ENCODE results near the gene NSD1.
"Not testable (repeated sequence)": the region's sequence is repeated elsewhere in the genome, so short reads cannot be mapped to it uniquely, and the experiment has no call there.

Gene NSD1

DNA sequence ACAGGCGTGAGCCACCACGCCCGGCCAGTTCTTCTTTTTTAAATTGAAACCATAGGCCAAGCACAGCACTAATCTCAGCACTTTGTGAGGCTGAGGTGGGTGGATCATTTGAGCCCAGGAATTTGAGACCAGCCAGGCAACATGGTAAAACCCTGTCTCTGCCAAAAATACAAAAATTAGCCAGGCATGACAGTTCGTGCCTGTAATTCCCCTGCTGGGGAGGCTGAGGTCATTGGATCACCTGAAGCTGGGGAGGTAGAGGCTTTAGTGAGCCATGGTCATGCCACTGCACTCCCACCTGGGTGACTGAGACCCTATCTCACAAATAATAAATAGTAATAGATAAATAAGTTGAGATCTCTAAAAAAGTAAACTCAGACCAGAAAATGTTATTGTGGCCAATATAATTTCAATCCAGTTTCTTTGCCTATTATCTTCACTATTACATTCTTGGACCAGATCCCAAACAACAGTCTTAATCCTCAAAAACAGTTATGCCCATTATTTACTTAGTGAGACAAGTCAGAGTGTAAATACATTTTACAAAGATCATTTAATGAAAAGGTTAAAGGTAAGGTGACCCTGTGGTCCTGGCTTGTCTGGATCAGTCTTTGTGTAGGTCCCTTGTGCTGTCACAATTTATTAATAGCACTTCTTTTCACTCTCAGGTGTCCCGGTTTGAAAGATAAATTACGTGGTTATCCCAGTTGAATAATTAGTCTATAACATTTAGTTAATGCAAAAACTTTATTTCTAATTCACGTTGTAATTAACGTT lies 116.4 kb downstream of the NSD1 start:
- H3K14ac ChIP-seq (ENCODE audit: low read length in 2 of 2): no peak overlapping the region
- no peaks in the 10 kb centered on the region for H3K9me3 ChIP-seq (ENCODE audit: control insufficient read depth, low read length)
- H3K79me1 ChIP-seq (replicated peaks; ENCODE audit: low read length, poor library complexity, severe bottlenecking): peaks cover 20% of the 10 kb centered on the region
- no peak overlapping the region for H2BK15ac ChIP-seq (ENCODE audit: low read depth, poor library complexity, severe bottlenecking)
- H2BK120ac ChIP-seq (ENCODE audit: low read depth, low read length): no peak overlapping the region
- H3K23ac ChIP-seq (ENCODE audit: low read length in 2 of 2): no peak overlapping the region
- peaks cover 26 to 84% of the 10 kb centered on the region in 2 experiments for H3K36me3 ChIP-seq (ENCODE audit: control insufficient read depth in 1 of 2, insufficient read depth in 2 of 2, low read depth in 1 of 2, low read length in 2 of 2)
- H3K27me3 ChIP-seq (ENCODE audit: control insufficient read depth in 1 of 2, insufficient read depth in 1 of 2, low read length in 2 of 2): no peaks in the 10 kb centered on the region
- H3K4me1 ChIP-seq (ENCODE audit: control insufficient read depth, insufficient read depth, low read depth, low read length): peaks cover 8% of the 10 kb centered on the region
- no peak overlapping the region for H3K18ac ChIP-seq (ENCODE audit: low read depth in 1 of 2, low read length in 2 of 2)
- DNase-seq: no peak
- H2AK5ac ChIP-seq (ENCODE audit: low read length, severe bottlenecking): no peak overlapping the region
- no peak overlapping the region for H2BK12ac ChIP-seq (ENCODE audit: low read length in 2 of 2)
- no peak overlapping the region for H3K4ac ChIP-seq (ENCODE audit: low read depth in 1 of 2, low read length in 2 of 2)
- H2BK5ac ChIP-seq (ENCODE audit: low read depth, low read length, poor library complexity, severe bottlenecking): no peak overlapping the region
- no peak overlapping the region for H2AFZ ChIP-seq (ENCODE audit: low read depth, low read length)
- no peak overlapping the region for H3K4me2 ChIP-seq (ENCODE audit: low read length, poor library complexity, severe bottlenecking)
- H3K27ac ChIP-seq (ENCODE audit: low read length, poor library complexity, severe bottlenecking): peak overlapping the region; percentile 48
- WGBS: 60% methylated on average over 1 of the region's 8 CpGs
- no peak overlapping the region for H4K8ac ChIP-seq (ENCODE audit: low read length)
- no peak overlapping the region for H4K91ac ChIP-seq (ENCODE audit: low read length)
- H3K9ac ChIP-seq (ENCODE audit: low read length): no peak overlapping the region
- no peak overlapping the region for H3K4me3 ChIP-seq (ENCODE audit: insufficient read depth in 1 of 2, low read depth in 1 of 2, low read length in 2 of 2)

DNA sequence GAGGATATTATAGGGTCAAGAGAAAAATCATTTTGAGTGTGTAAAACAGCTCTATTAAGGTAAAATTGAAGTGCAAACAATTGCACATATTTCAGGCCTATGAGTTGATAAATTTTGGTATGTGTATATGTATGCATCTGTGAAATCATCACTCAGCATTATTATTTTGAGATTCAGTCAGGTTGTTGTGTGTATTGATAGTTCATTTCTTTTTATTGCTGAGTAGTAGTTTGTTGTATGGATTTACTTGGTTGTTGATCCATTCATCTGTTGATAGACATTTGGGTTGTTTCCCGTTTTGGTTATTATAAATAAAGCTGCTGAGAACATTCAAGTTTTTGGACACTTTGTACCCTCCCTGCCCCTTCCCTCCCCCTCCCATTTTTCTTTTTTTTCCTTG lies 119.7 kb downstream of the NSD1 start:
- no peak overlapping the region for H3K4me2 ChIP-seq (ENCODE audit: low read length, poor library complexity, severe bottlenecking)
- H3K27me3 ChIP-seq (ENCODE audit: control insufficient read depth in 1 of 2, insufficient read depth in 1 of 2, low read length in 2 of 2): no peaks in the 10 kb centered on the region
- H2BK12ac ChIP-seq (ENCODE audit: low read length in 2 of 2): no peak overlapping the region
- no peak overlapping the region for H3K14ac ChIP-seq (ENCODE audit: low read length in 2 of 2)
- H3K4me1 ChIP-seq (ENCODE audit: control insufficient read depth, insufficient read depth, low read depth, low read length): peaks cover 8% of the 10 kb centered on the region
- H3K9me3 ChIP-seq (ENCODE audit: control insufficient read depth, low read length): no peaks in the 10 kb centered on the region
- no peak overlapping the region for H2BK5ac ChIP-seq (ENCODE audit: low read depth, low read length, poor library complexity, severe bottlenecking)
- H3K23ac ChIP-seq (ENCODE audit: low read length in 2 of 2): no peak overlapping the region
- no peak overlapping the region for H4K8ac ChIP-seq (ENCODE audit: low read length)
- no peak overlapping the region for H3K18ac ChIP-seq (ENCODE audit: low read depth in 1 of 2, low read length in 2 of 2)
- no peak overlapping the region for H2BK120ac ChIP-seq (ENCODE audit: low read depth, low read length)
- DNase-seq: no peak
- H3K9ac ChIP-seq (ENCODE audit: low read length): no peak overlapping the region
- 100% methylated on average over 1 of the region's 1 CpG for WGBS
- H4K91ac ChIP-seq (ENCODE audit: low read length): no peak overlapping the region
- no peak overlapping the region for H2BK15ac ChIP-seq (ENCODE audit: low read depth, poor library complexity, severe bottlenecking)
- H2AFZ ChIP-seq (ENCODE audit: low read depth, low read length): no peak overlapping the region
- peaks cover 29 to 86% of the 10 kb centered on the region in 2 experiments for H3K36me3 ChIP-seq (ENCODE audit: control insufficient read depth in 1 of 2, insufficient read depth in 2 of 2, low read depth in 1 of 2, low read length in 2 of 2)
- H3K27ac ChIP-seq (ENCODE audit: low read length, poor library complexity, severe bottlenecking): no peak overlapping the region
- no peak overlapping the region for H3K4ac ChIP-seq (ENCODE audit: low read depth in 1 of 2, low read length in 2 of 2)
- no peak overlapping the region for H3K4me3 ChIP-seq (ENCODE audit: insufficient read depth in 1 of 2, low read depth in 1 of 2, low read length in 2 of 2)
- H3K79me1 ChIP-seq (replicated peaks; ENCODE audit: low read length, poor library complexity, severe bottlenecking): peaks cover 23% of the 10 kb centered on the region
- no peak overlapping the region for H2AK5ac ChIP-seq (ENCODE audit: low read length, severe bottlenecking)

DNA sequence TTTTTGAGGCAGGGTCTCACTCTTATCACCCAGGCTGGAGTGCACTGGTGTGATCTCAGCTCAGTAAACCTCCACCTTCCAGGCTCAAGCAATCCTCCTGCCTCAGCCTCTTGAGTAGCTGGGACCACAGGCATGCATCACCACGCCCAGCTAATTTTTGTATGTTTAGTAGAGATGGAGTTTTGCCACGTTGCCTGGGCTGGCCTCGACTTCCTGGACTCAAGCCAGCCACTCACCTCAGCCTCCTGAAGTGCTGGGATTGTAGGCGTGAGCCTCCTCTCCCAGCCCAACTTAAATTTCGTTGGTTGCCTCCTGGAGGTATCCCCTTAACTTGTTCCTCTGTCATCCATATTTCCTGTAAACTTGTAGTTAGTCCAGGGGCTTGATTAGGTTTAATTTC lies 122.7 kb downstream of the NSD1 start:
- H3K9me3 ChIP-seq (ENCODE audit: control insufficient read depth, low read length): no peaks in the 10 kb centered on the region
- H3K27me3 ChIP-seq (ENCODE audit: control insufficient read depth in 1 of 2, insufficient read depth in 1 of 2, low read length in 2 of 2): no peaks in the 10 kb centered on the region
- no peak overlapping the region for H3K9ac ChIP-seq (ENCODE audit: low read length)
- no peak overlapping the region for H2BK120ac ChIP-seq (ENCODE audit: low read depth, low read length)
- H2BK5ac ChIP-seq (ENCODE audit: low read depth, low read length, poor library complexity, severe bottlenecking): no peak overlapping the region
- H3K4me1 ChIP-seq (ENCODE audit: control insufficient read depth, insufficient read depth, low read depth, low read length): peaks cover 4% of the 10 kb centered on the region
- no peak overlapping the region for H2BK15ac ChIP-seq (ENCODE audit: low read depth, poor library complexity, severe bottlenecking)
- H3K4me2 ChIP-seq (ENCODE audit: low read length, poor library complexity, severe bottlenecking): no peak overlapping the region
- no peak overlapping the region for H3K18ac ChIP-seq (ENCODE audit: low read depth in 1 of 2, low read length in 2 of 2)
- H3K4me3 ChIP-seq (ENCODE audit: insufficient read depth in 1 of 2, low read depth in 1 of 2, low read length in 2 of 2): no peak overlapping the region
- H3K14ac ChIP-seq (ENCODE audit: low read length in 2 of 2): no peak overlapping the region
- H4K91ac ChIP-seq (ENCODE audit: low read length): no peak overlapping the region
- peaks cover 35 to 91% of the 10 kb centered on the region in 2 experiments for H3K36me3 ChIP-seq (ENCODE audit: control insufficient read depth in 1 of 2, insufficient read depth in 2 of 2, low read depth in 1 of 2, low read length in 2 of 2)
- no peak overlapping the region for H4K8ac ChIP-seq (ENCODE audit: low read length)
- no peak overlapping the region for H3K4ac ChIP-seq (ENCODE audit: low read depth in 1 of 2, low read length in 2 of 2)
- no peak overlapping the region for H2BK12ac ChIP-seq (ENCODE audit: low read length in 2 of 2)
- H2AFZ ChIP-seq (ENCODE audit: low read depth, low read length): no peak overlapping the region
- H2AK5ac ChIP-seq (ENCODE audit: low read length, severe bottlenecking): no peak overlapping the region
- 20% methylated on average over 1 of the region's 5 CpGs for WGBS
- H3K23ac ChIP-seq (ENCODE audit: low read length in 2 of 2): no peak overlapping the region
- DNase-seq: no peak
- H3K79me1 ChIP-seq (replicated peaks; ENCODE audit: low read length, poor library complexity, severe bottlenecking): peaks cover 21% of the 10 kb centered on the region
- no peak overlapping the region for H3K27ac ChIP-seq (ENCODE audit: low read length, poor library complexity, severe bottlenecking)

DNA sequence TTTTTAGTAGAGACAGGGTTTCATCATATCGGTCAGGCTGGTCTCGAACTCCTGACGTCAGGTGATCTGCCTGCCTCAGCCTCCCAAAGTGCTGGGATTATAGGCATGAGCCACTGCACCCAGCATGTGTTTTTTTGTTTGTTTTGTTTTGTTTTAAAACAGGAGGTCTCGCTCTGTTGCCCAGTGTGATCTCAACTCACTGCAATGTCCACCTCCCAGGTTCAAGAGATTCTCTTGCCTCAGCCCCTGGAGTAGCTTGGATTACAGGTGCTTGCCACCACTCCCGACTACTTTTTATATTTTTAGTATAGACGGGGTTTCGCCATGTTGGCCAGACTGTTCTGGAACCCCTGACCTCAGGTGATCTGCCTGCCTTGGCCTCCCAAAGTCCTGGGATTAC lies 125.1 kb downstream of the NSD1 start:
- not testable (repeated sequence) for H3K14ac ChIP-seq (ENCODE audit: low read length in 2 of 2); H3K27me3 ChIP-seq (ENCODE audit: control insufficient read depth in 1 of 2, insufficient read depth in 1 of 2, low read length in 2 of 2); H2AFZ ChIP-seq (ENCODE audit: low read depth, low read length); H2BK15ac ChIP-seq (ENCODE audit: low read depth, poor library complexity, severe bottlenecking); H3K27ac ChIP-seq (ENCODE audit: low read length, poor library complexity, severe bottlenecking); H2BK12ac ChIP-seq (ENCODE audit: low read length in 2 of 2); H2AK5ac ChIP-seq (ENCODE audit: low read length, severe bottlenecking); H3K4me2 ChIP-seq (ENCODE audit: low read length, poor library complexity, severe bottlenecking); H4K91ac ChIP-seq (ENCODE audit: low read length); DNase-seq; H3K4me1 ChIP-seq (ENCODE audit: control insufficient read depth, insufficient read depth, low read depth, low read length); H3K23ac ChIP-seq (ENCODE audit: low read length in 2 of 2); H4K8ac ChIP-seq (ENCODE audit: low read length); H3K4ac ChIP-seq (ENCODE audit: low read depth in 1 of 2, low read length in 2 of 2); H3K9me3 ChIP-seq (ENCODE audit: control insufficient read depth, low read length); H3K9ac ChIP-seq (ENCODE audit: low read length); H3K4me3 ChIP-seq (ENCODE audit: insufficient read depth in 1 of 2, low read depth in 1 of 2, low read length in 2 of 2); H2BK120ac ChIP-seq (ENCODE audit: low read depth, low read length); H3K18ac ChIP-seq (ENCODE audit: low read depth in 1 of 2, low read length in 2 of 2); H2BK5ac ChIP-seq (ENCODE audit: low read depth, low read length, poor library complexity, severe bottlenecking)
- peaks cover 16% of the 10 kb centered on the region for H3K79me1 ChIP-seq (replicated peaks; ENCODE audit: low read length, poor library complexity, severe bottlenecking)
- WGBS: 97% methylated on average over 5 of the region's 7 CpGs
- peaks cover 38 to 91% of the 10 kb centered on the region in 2 experiments for H3K36me3 ChIP-seq (ENCODE audit: control insufficient read depth in 1 of 2, insufficient read depth in 2 of 2, low read depth in 1 of 2, low read length in 2 of 2)
